Endothelial cell of umbilical vein (primary cell): Measurements from ENCODE around the gene CAMKV. TPM values are rescaled to one million over a fixed set of nuclear protein-coding genes. Genes with fewer than 3 reads are reported as not detected.

Experiments
- BruUV-seq: library from RNA; stranded (reverse); fragments of 400-500 nt; replicated peaks from 2 replicates; lab custom pipeline; 2021; lab: Mats Ljungman, UMichigan
- CTCF ChIA-PET: fragments of 300-600, 350-600 bp; sonication (Branson Sonifier 250); formaldehyde crosslinking; loops from one replicate; lab custom pipeline; 2021; ENCODE audit warnings: antibody characterized with exemption, inconsistent platforms; lab: Charles Lee
- POLR2A ChIA-PET: fragments of 300-600, 350-600 bp; sonication (Branson Sonifier 250); formaldehyde crosslinking; loops from one replicate; lab custom pipeline; 2021; ENCODE audit warnings: antibody characterized with exemption, inconsistent platforms; lab: Charles Lee
- DNase-seq: peaks from one replicate; pipeline ENCODE4 v3.0.0-alpha.2; 2011; ENCODE audit warnings: low read depth, low spot score
- FAIRE-seq: peaks from 2 replicates; lab custom pipeline; 2011; peaks lifted over from hg19 to GRCh38; lab: Jason Lieb, UNC
- H2AFZ ChIP-seq: 2 replicates; pipeline ENCODE4 v1.6.0; 2012; ENCODE audit warnings: low read depth, low read length, control low read depth, inconsistent platforms
- H3K27ac ChIP-seq: 2 replicates; pipeline ENCODE4 v1.5.1; 2011; ENCODE audit warnings: low read depth, mild to moderate bottlenecking, control low read depth, low read length, moderate library complexity; ENCODE audit not compliant: insufficient read depth
- H3K27me3 ChIP-seq, 2 experiments: 2 replicates each; pipeline versions ENCODE4 v1.6.0 to v1.6.1; 2011; ENCODE audit warnings: low read length in 2 of 2, mixed read lengths in 1 of 2; ENCODE audit not compliant: control insufficient read depth in 2 of 2, insufficient read depth in 2 of 2
- H3K36me3 ChIP-seq, 2 experiments: 2 replicates in 1 of 2; 3 replicates in 1 of 2; pipeline ENCODE4 v1.5.1; 2011; ENCODE audit warnings: low read length in 2 of 2, mild to moderate bottlenecking in 1 of 2, moderate library complexity in 1 of 2; ENCODE audit not compliant: control insufficient read depth in 2 of 2, insufficient read depth in 2 of 2; ENCODE audit errors: extremely low read depth in 1 of 2
- H3K4me1 ChIP-seq: 3 replicates; pipeline ENCODE4 v1.5.1; 2011; ENCODE audit warnings: mild to moderate bottlenecking, low read length; ENCODE audit not compliant: control insufficient read depth, insufficient read depth; ENCODE audit errors: extremely low read depth
- H3K4me2 ChIP-seq: 2 replicates; pipeline ENCODE4 v1.6.1; 2011; ENCODE audit warnings: low read length, control low read depth, mixed read lengths; ENCODE audit not compliant: insufficient read depth
- H3K4me3 ChIP-seq, 3 experiments: fragments of 200-600 bp in 1 of 3; sonication (generic), shearing (Covaris generic) in 1 of 3; replicated peaks in 1 of 3; 2 replicates each; pipeline ENCODE4 v1.5.1; 2011 to 2016; ENCODE audit warnings: control low read depth in 3 of 3, low read length in 3 of 3, mild to moderate bottlenecking in 2 of 3, inconsistent platforms in 1 of 3, low read depth in 1 of 3, moderate library complexity in 1 of 3; ENCODE audit not compliant: insufficient read depth in 1 of 3
- H3K79me2 ChIP-seq: 2 replicates; pipeline ENCODE4 v1.6.0; 2012; ENCODE audit warnings: low read length, inconsistent platforms; ENCODE audit not compliant: control insufficient read depth, insufficient read depth
- H3K9ac ChIP-seq: replicated peaks from 2 replicates; pipeline ENCODE3; 2011; ENCODE audit warnings: low read length, control low read depth; ENCODE audit not compliant: insufficient read depth; ENCODE audit errors: extremely low read depth
- H3K9me1 ChIP-seq: replicated peaks from 3 replicates; pipeline ENCODE4 v1.6.0; 2011; ENCODE audit warnings: mild to moderate bottlenecking, low read length; ENCODE audit not compliant: control insufficient read depth, insufficient read depth; ENCODE audit errors: extremely low read depth
- H3K9me3 ChIP-seq: replicated peaks from 2 replicates; pipeline ENCODE4 v1.5.1; 2012; ENCODE audit warnings: low read length, inconsistent platforms; ENCODE audit not compliant: control insufficient read depth, insufficient read depth
- H4K20me1 ChIP-seq: replicated peaks from 2 replicates; pipeline ENCODE3; 2011; ENCODE audit warnings: mild to moderate bottlenecking, low read length; ENCODE audit not compliant: control insufficient read depth, insufficient read depth; ENCODE audit errors: extremely low read depth
- EZH2 ChIP-seq: IDR thresholded peaks from 2 replicates; pipeline ENCODE4 v1.6.1; 2012; ENCODE audit warnings: borderline replicate concordance, low read depth, mild to moderate bottlenecking, moderate library complexity, low read length, inconsistent platforms; ENCODE audit not compliant: severe bottlenecking
- FOS ChIP-seq: IDR thresholded peaks from 2 replicates; pipeline ENCODE4 v1.6.1; 2011; ENCODE audit warnings: mild to moderate bottlenecking, low read length, moderate library complexity, borderline replicate concordance; ENCODE audit not compliant: insufficient read depth
- GATA2 ChIP-seq: IDR thresholded peaks from 2 replicates; pipeline ENCODE4 v1.7.0; 2011; ENCODE audit warnings: low read depth, mild to moderate bottlenecking, moderate library complexity, mixed read lengths, low read length; ENCODE audit not compliant: insufficient read length, insufficient read depth
- JUN ChIP-seq: IDR thresholded peaks from 2 replicates; pipeline ENCODE4 v1.6.1; 2011; ENCODE audit warnings: borderline replicate concordance, low read depth; ENCODE audit not compliant: insufficient read length, insufficient read depth
- MAX ChIP-seq: IDR thresholded peaks from 2 replicates; pipeline ENCODE4 v1.6.1; 2011; ENCODE audit not compliant: insufficient read depth, insufficient read length
- MYC ChIP-seq: IDR thresholded peaks from one replicate; pipeline ENCODE4 v1.6.1; 2011; ENCODE audit warnings: mild to moderate bottlenecking, low read depth, low read length
- POLR2A ChIP-seq: IDR thresholded peaks from 2 replicates; pipeline ENCODE4 v1.6.1; 2012; ENCODE audit warnings: low read depth, mild to moderate bottlenecking, control low read depth, low read length
- POLR2AphosphoS5 ChIP-seq: IDR thresholded peaks from 2 replicates; pipeline ENCODE4 v1.6.1; 2012; ENCODE audit warnings: low read depth, mild to moderate bottlenecking, control low read depth, low read length, moderate library complexity; ENCODE audit not compliant: insufficient read depth
- dilution Hi-C: fragments of 300-500 bp; cut with MboI; formaldehyde crosslinking; loops from one replicate; pipeline ENCODE4 v1.15.0; 2019; ENCODE audit warnings: low sequenced_read_pairs; ENCODE audit not compliant: extremely low pct_ligation_motif_present
- intact Hi-C: fragments of 100-400 bp; cut with micrococcal nuclease; formaldehyde crosslinking; loops from one replicate; pipeline ENCODE4 v1.10.0; 2022
- polyA plus RNA-seq, 4 experiments: library from polyadenylated mRNA; depleted of rRNA in 3 of 4; stranded (reverse) in 3 of 4; unstranded in 1 of 4; fragments of >200 nt; gene quantifications; 2 replicates each; pipeline versions ENCODE4 v1.2.1 to v1.2.3, GENCODE V29; 2011 to 2012; ENCODE audit warnings: missing spikeins in 1 of 4
- total RNA-seq: library from RNA; stranded (reverse); gene quantifications from 2 replicates; pipeline ENCODE4 v1.2.3, GENCODE V29; 2021
- TF ChIP-seq, protein P1 (sequence below), 2 donors: IDR thresholded peaks; 1 replicate in 1 of 2; 2 replicates in 1 of 2; pipeline ENCODE4 v1.5.1; 2011; ENCODE audit warnings: low read length in 2 of 2, mild to moderate bottlenecking in 2 of 2, moderate library complexity in 2 of 2, control low read depth in 1 of 2, inconsistent platforms in 1 of 2, low read depth in 1 of 2; ENCODE audit not compliant: insufficient read depth in 1 of 2; ENCODE audit errors: extremely low read depth in 1 of 2

CAMKV gene
- total and polyA plus RNA-seq, 2 donors (not counting 3 experiments of a cell fraction or from before 2014, with no cell fraction given): not detected

- CTCF ChIA-PET: interaction anchor here (1.2 kb wide), 1 partner anchor 58 kb away, joined by 6 read pairs; no protein-coding TSS in a partner anchor
- dilution Hi-C loops: no loop called here
These were observed 26.6 kb upstream of the CAMKV start for GRCh38 chr3:49896345-49896744.

More at GRCh38 chr3:49896345-49896744, 26.6 kb upstream of the CAMKV start:
- Histone ChIP-seq H3K36me3 (no peaks in the 10 kb centered on the region), H3K79me2 (no peaks in the 10 kb centered on the region), H3K4me1 (no peaks in the 10 kb centered on the region), H2AFZ (no peak overlapping the region), H3K4me3 (no peak overlapping the region), H3K27ac (no peak overlapping the region), H3K4me2 (no peak overlapping the region), H3K9me3 (no peaks in the 10 kb centered on the region), H3K9me1 (no peaks in the 10 kb centered on the region), H4K20me1 (no peaks in the 10 kb centered on the region), H3K9ac (no peak overlapping the region), H3K27me3 (no peaks in the 10 kb centered on the region)
- intact Hi-C loops: no loop called here
- POLR2A ChIA-PET: no interaction called here
- DNase-seq: no peak
- BruUV-seq: no TSS peak
- TF ChIP-seq GATA2 (no peak), EZH2 (no peak), POLR2A (no peak), FOS (no peak), POLR2AphosphoS5 (no peak), JUN (no peak), MYC (no peak), MAX (no peak)
- TF ChIP-seq, protein P1, sequence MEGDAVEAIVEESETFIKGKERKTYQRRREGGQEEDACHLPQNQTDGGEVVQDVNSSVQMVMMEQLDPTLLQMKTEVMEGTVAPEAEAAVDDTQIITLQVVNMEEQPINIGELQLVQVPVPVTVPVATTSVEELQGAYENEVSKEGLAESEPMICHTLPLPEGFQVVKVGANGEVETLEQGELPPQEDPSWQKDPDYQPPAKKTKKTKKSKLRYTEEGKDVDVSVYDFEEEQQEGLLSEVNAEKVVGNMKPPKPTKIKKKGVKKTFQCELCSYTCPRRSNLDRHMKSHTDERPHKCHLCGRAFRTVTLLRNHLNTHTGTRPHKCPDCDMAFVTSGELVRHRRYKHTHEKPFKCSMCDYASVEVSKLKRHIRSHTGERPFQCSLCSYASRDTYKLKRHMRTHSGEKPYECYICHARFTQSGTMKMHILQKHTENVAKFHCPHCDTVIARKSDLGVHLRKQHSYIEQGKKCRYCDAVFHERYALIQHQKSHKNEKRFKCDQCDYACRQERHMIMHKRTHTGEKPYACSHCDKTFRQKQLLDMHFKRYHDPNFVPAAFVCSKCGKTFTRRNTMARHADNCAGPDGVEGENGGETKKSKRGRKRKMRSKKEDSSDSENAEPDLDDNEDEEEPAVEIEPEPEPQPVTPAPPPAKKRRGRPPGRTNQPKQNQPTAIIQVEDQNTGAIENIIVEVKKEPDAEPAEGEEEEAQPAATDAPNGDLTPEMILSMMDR (IDR thresholded peaks at IDR 0.05; ENCODE audit: extremely low read depth in 1 of 2, insufficient read depth in 1 of 2, low read depth in 1 of 2, low read length in 2 of 2): no peak
- FAIRE-seq: no peak
